ENCODE measurements around the gene ECI2. TPM values are rescaled to one million over a fixed set of nuclear protein-coding genes. Genes with fewer than 3 reads are reported as not detected.

Gene ECI2
- total RNA-seq: 10 to 100 TPM; 42.5 to 43.3 TPM

GRCh38 chr6:4134841-4135664, at the start of gene ECI2:
ECI2 (minus strand) TSS chr6:4135575; CDS start chr6:4135560, 15 bp downstream.
- intact Hi-C loops (cut with micrococcal nuclease): loop anchor here (1.0 to 10.0 kb wide), 7 partner anchors 76 to 1370 kb away; partner anchors contain the start of genes CDYL, FAM50B, SLC22A23 and WRNIP1
- H3K4me1 Mint-ChIP-seq (ENCODE audit: low read depth): peaks cover 41% of the 10 kb centered on the region
- no peaks in the 10 kb centered on the region for H3K27me3 Mint-ChIP-seq

GRCh38 chr6:4180652-4181255, 45.4 kb upstream of the ECI2 start:
- no peak overlapping the region for H3K27ac Mint-ChIP-seq
- ChIA-PET CTCF (no interaction called here), POLR2A (no interaction called here)
- DNase-seq: no peak
- intact Hi-C loops (cut with micrococcal nuclease): no loop called here
- H3K4me1 Mint-ChIP-seq (ENCODE audit: low read depth): peaks cover 14% of the 10 kb centered on the region
- peaks cover 2% of the 10 kb centered on the region for H3K27me3 Mint-ChIP-seq
- no peak overlapping the region for H3K4me3 Mint-ChIP-seq
- peaks cover 12% of the 10 kb centered on the region for H3K9me3 Mint-ChIP-seq
- H3K36me3 Mint-ChIP-seq: peaks cover 6% of the 10 kb centered on the region

More at GRCh38 chr6:4134841-4135664, at the start of gene ECI2:
- peaks cover 2% of the 10 kb centered on the region for H3K9me3 Mint-ChIP-seq
- peak within 1 kb of the TSS; percentile 81 for H3K27ac Mint-ChIP-seq
- H3K4me3 Mint-ChIP-seq: peak within 1 kb of the TSS; percentile 88
- peaks cover 24% of the 10 kb centered on the region for H3K36me3 Mint-ChIP-seq
- ChIA-PET POLR2A (interaction anchor here (0.9 to 3.5 kb wide), 4 partner anchors 50 to 117 kb away, joined by 3 to 32 read pairs (median 7); a partner anchor contains a TSS), CTCF (interaction anchor here (1.3 to 3.1 kb wide), 4 partner anchors 21 to 117 kb away, joined by 5 to 24 read pairs (median 8); a partner anchor contains a TSS)
- DNase-seq: peak; percentile 69

- H3K27me3 Mint-ChIP-seq: peaks cover 2% of the 10 kb centered on the region
- no peak overlapping the region for H3K27ac Mint-ChIP-seq
- ChIA-PET POLR2A (no interaction called here), CTCF (no interaction called here)
- H3K9me3 Mint-ChIP-seq: peaks cover 5% of the 10 kb centered on the region
- peaks cover 7% of the 10 kb centered on the region for H3K4me1 Mint-ChIP-seq (ENCODE audit: low read depth)
- H3K36me3 Mint-ChIP-seq: peaks cover 5% of the 10 kb centered on the region
- no peak for DNase-seq
- no peak overlapping the region for H3K4me3 Mint-ChIP-seq
- intact Hi-C loops (cut with micrococcal nuclease): no loop called here
Measured at GRCh38 chr6:4179960-4180651, 44.7 kb upstream of the ECI2 start.

- no peaks in the 10 kb centered on the region for H3K9me3 Mint-ChIP-seq
- CTCF ChIA-PET: no interaction called here
- no peaks in the 10 kb centered on the region for H3K4me1 Mint-ChIP-seq (ENCODE audit: low read depth)
- POLR2A ChIA-PET: no interaction called here
- no peak overlapping the region for H3K27ac Mint-ChIP-seq
- DNase-seq: no peak
- H3K36me3 Mint-ChIP-seq: no peaks in the 10 kb centered on the region
- H3K27me3 Mint-ChIP-seq: peaks cover 2% of the 10 kb centered on the region
- no peak overlapping the region for H3K4me3 Mint-ChIP-seq
- intact Hi-C loops (cut with micrococcal nuclease): no loop called here
Measured at GRCh38 chr6:4178737-4179333, 43.5 kb upstream of the ECI2 start.

GRCh38 chr6:4176907-4177306, 41.5 kb upstream of the ECI2 start:
- intact Hi-C loops (cut with micrococcal nuclease): no loop called here
- ChIA-PET CTCF (interaction anchor here (1.3 kb wide), 1 partner anchor 9 kb away, joined by 3 read pairs; no protein-coding TSS in a partner anchor), POLR2A (no interaction called here)
- Mint-ChIP-seq H3K27ac (no peak overlapping the region), H3K36me3 (no peaks in the 10 kb centered on the region), H3K27me3 (peaks cover 2% of the 10 kb centered on the region), H3K4me3 (no peak overlapping the region), H3K9me3 (no peaks in the 10 kb centered on the region), H3K4me1 (ENCODE audit: low read depth) (no peaks in the 10 kb centered on the region)
- no peak for DNase-seq

- Mint-ChIP-seq H3K27me3 (no peaks in the 10 kb centered on the region), H3K36me3 (no peaks in the 10 kb centered on the region), H3K4me3 (no peak overlapping the region), H3K4me1 (ENCODE audit: low read depth) (no peaks in the 10 kb centered on the region), H3K9me3 (no peaks in the 10 kb centered on the region), H3K27ac (no peak overlapping the region)
- DNase-seq: no peak
- CTCF ChIA-PET: no interaction called here
- intact Hi-C loops (cut with micrococcal nuclease): no loop called here
- POLR2A ChIA-PET: no interaction called here
Measured at GRCh38 chr6:4174042-4174441, 38.7 kb upstream of the ECI2 start.

GRCh38 chr6:4172368-4172767, 37.0 kb upstream of the ECI2 start:
- ChIA-PET CTCF (no interaction called here), POLR2A (no interaction called here)
- intact Hi-C loops (cut with micrococcal nuclease): no loop called here
- no peaks in the 10 kb centered on the region for H3K4me1 Mint-ChIP-seq (ENCODE audit: low read depth)
- no peaks in the 10 kb centered on the region for H3K9me3 Mint-ChIP-seq
- H3K27ac Mint-ChIP-seq: no peak overlapping the region
- peaks cover 3% of the 10 kb centered on the region for H3K27me3 Mint-ChIP-seq
- DNase-seq: no peak
- no peak overlapping the region for H3K4me3 Mint-ChIP-seq
- H3K36me3 Mint-ChIP-seq: no peaks in the 10 kb centered on the region

GRCh38 chr6:4170297-4170696, 34.9 kb upstream of the ECI2 start:
- H3K4me3 Mint-ChIP-seq: no peak overlapping the region
- no peaks in the 10 kb centered on the region for H3K36me3 Mint-ChIP-seq
- H3K9me3 Mint-ChIP-seq: no peaks in the 10 kb centered on the region
- intact Hi-C loops (cut with micrococcal nuclease): no loop called here
- CTCF ChIA-PET: interaction anchor here (1.0 kb wide), 1 partner anchor 40 kb away, joined by 3 read pairs; no protein-coding TSS in a partner anchor
- H3K27me3 Mint-ChIP-seq: peaks cover 3% of the 10 kb centered on the region
- POLR2A ChIA-PET: no interaction called here
- H3K4me1 Mint-ChIP-seq (ENCODE audit: low read depth): no peaks in the 10 kb centered on the region
- no peak for DNase-seq
- H3K27ac Mint-ChIP-seq: no peak overlapping the region

- Mint-ChIP-seq H3K36me3 (no peaks in the 10 kb centered on the region), H3K27me3 (peaks cover 3% of the 10 kb centered on the region), H3K9me3 (no peaks in the 10 kb centered on the region), H3K4me3 (no peak overlapping the region), H3K27ac (no peak overlapping the region), H3K4me1 (ENCODE audit: low read depth) (no peaks in the 10 kb centered on the region)
- POLR2A ChIA-PET: no interaction called here
- no peak for DNase-seq
- CTCF ChIA-PET: interaction anchor here (1.0 kb wide), 1 partner anchor 14 kb away, joined by 3 read pairs; no protein-coding TSS in a partner anchor
- intact Hi-C loops (cut with micrococcal nuclease): no loop called here
Measured at GRCh38 chr6:4169028-4169789, 33.8 kb upstream of the ECI2 start.

- DNase-seq: no peak
- intact Hi-C loops (cut with micrococcal nuclease): no loop called here
- H3K9me3 Mint-ChIP-seq: no peaks in the 10 kb centered on the region
- no peak overlapping the region for H3K4me3 Mint-ChIP-seq
- H3K27me3 Mint-ChIP-seq: peaks cover 3% of the 10 kb centered on the region
- ChIA-PET CTCF (no interaction called here), POLR2A (no interaction called here)
- no peak overlapping the region for H3K27ac Mint-ChIP-seq
- H3K4me1 Mint-ChIP-seq (ENCODE audit: low read depth): no peaks in the 10 kb centered on the region
- H3K36me3 Mint-ChIP-seq: no peaks in the 10 kb centered on the region
Measured at GRCh38 chr6:4167833-4168232, 32.5 kb upstream of the ECI2 start.

GRCh38 chr6:4167123-4167522, 31.7 kb upstream of the ECI2 start:
- POLR2A ChIA-PET: no interaction called here
- intact Hi-C loops (cut with micrococcal nuclease): no loop called here
- no peaks in the 10 kb centered on the region for H3K36me3 Mint-ChIP-seq
- no peaks in the 10 kb centered on the region for H3K4me1 Mint-ChIP-seq (ENCODE audit: low read depth)
- H3K9me3 Mint-ChIP-seq: no peaks in the 10 kb centered on the region
- peaks cover 3% of the 10 kb centered on the region for H3K27me3 Mint-ChIP-seq
- CTCF ChIA-PET: no interaction called here
- H3K27ac Mint-ChIP-seq: no peak overlapping the region
- no peak overlapping the region for H3K4me3 Mint-ChIP-seq
- no peak for DNase-seq
